Measurements from ENCODE around the gene CTCFL.

- TF ChIP-seq CTCF (IDR thresholded peaks at IDR 0.05) (no peak), EP300 (IDR thresholded peaks at IDR 0.05) (no peak), POLR2A (IDR thresholded peaks at IDR 0.05) (no peak), POLR2AphosphoS5 (IDR thresholded peaks at IDR 0.05) (no peak)
Observed at GRCh38 chr20:57524511-57525176, at the start of gene CTCFL.
